HL-60 (cell line): ENCODE results near the gene COL25A1.

ENCODE experiments used
- GABPA ChIP-seq: IDR thresholded peaks from 2 replicates; pipeline ENCODE4 v1.6.1; 2012; ENCODE audit warnings: low read depth
- POLR2AphosphoS5 ChIP-seq: IDR thresholded peaks from 2 replicates; pipeline ENCODE4 v1.6.1; 2012; ENCODE audit warnings: low read depth
- SPI1 ChIP-seq: IDR thresholded peaks from 2 replicates; pipeline ENCODE4 v1.6.1; 2012; ENCODE audit warnings: low read depth, mild to moderate bottlenecking, borderline replicate concordance
- TF ChIP-seq, protein P1 (sequence below): IDR thresholded peaks from one replicate; pipeline ENCODE4 v1.5.1; 2011; ENCODE audit warnings: low read length, control low read depth, inconsistent platforms; ENCODE audit not compliant: insufficient read depth

- TF ChIP-seq, protein P1, sequence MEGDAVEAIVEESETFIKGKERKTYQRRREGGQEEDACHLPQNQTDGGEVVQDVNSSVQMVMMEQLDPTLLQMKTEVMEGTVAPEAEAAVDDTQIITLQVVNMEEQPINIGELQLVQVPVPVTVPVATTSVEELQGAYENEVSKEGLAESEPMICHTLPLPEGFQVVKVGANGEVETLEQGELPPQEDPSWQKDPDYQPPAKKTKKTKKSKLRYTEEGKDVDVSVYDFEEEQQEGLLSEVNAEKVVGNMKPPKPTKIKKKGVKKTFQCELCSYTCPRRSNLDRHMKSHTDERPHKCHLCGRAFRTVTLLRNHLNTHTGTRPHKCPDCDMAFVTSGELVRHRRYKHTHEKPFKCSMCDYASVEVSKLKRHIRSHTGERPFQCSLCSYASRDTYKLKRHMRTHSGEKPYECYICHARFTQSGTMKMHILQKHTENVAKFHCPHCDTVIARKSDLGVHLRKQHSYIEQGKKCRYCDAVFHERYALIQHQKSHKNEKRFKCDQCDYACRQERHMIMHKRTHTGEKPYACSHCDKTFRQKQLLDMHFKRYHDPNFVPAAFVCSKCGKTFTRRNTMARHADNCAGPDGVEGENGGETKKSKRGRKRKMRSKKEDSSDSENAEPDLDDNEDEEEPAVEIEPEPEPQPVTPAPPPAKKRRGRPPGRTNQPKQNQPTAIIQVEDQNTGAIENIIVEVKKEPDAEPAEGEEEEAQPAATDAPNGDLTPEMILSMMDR, result no peak
- no peak for TF ChIP-seq SPI1
- TF ChIP-seq POLR2AphosphoS5, result no peak
- TF ChIP-seq GABPA, result no peak
These were observed 156.0 kb downstream of the COL25A1 start for GRCh38 chr4:109146499-109146898.
